HUES48 (cell line): ENCODE measurements around the gene PDGFRB.

Experiments used
- H3K27ac ChIP-seq: one replicate; pipeline ENCODE4 v1.7.0; 2013; ENCODE audit warnings: low read depth, low read length, inconsistent platforms
- H3K27me3 ChIP-seq: 2 replicates; pipeline ENCODE4 v1.6.1; 2013; ENCODE audit warnings: mild to moderate bottlenecking, low read length; ENCODE audit not compliant: control insufficient read depth, insufficient read depth
- H3K36me3 ChIP-seq: 2 replicates; pipeline ENCODE4 v1.6.1; 2013; ENCODE audit warnings: low read length; ENCODE audit not compliant: control insufficient read depth, insufficient read depth
- H3K4me1 ChIP-seq: 2 replicates; pipeline ENCODE4 v1.6.1; 2013; ENCODE audit warnings: mild to moderate bottlenecking, low read length; ENCODE audit not compliant: control insufficient read depth, insufficient read depth
- H3K4me3 ChIP-seq: 2 replicates; pipeline ENCODE4 v1.5.1; 2013; ENCODE audit warnings: mild to moderate bottlenecking, low read depth, low read length
- H3K9ac ChIP-seq: 2 replicates; pipeline ENCODE4 v1.6.1; 2013; ENCODE audit warnings: mild to moderate bottlenecking, low read depth, low read length, moderate library complexity
- H3K9me3 ChIP-seq: 2 replicates; pipeline ENCODE4 v1.6.1; 2013; ENCODE audit warnings: low read length; ENCODE audit not compliant: control insufficient read depth, insufficient read depth

The PDGFRB gene

GRCh38 chr5:150154618-150155128 is 972 bp downstream of the PDGFRB start:
- Histone ChIP-seq H3K9ac (no peak overlapping the region), H3K4me3 (peak overlapping the region; percentile 47; the same call in 1 of the 2 replicates), H3K4me1 (peaks cover 18% of the 10 kb centered on the region), H3K9me3 (no peaks in the 10 kb centered on the region), H3K36me3 (no peaks in the 10 kb centered on the region), H3K27me3 (no peaks in the 10 kb centered on the region), H3K27ac (no peak overlapping the region)

- Histone ChIP-seq H3K9ac (no peak overlapping the region), H3K4me1 (peaks cover 18% of the 10 kb centered on the region), H3K36me3 (no peaks in the 10 kb centered on the region), H3K9me3 (no peaks in the 10 kb centered on the region), H3K27me3 (no peaks in the 10 kb centered on the region), H3K27ac (no peak overlapping the region), H3K4me3 (no peak overlapping the region)
These were observed 1.6 kb downstream of the PDGFRB start for GRCh38 chr5:150153957-150154617.

- H3K9me3 ChIP-seq = no peaks in the 10 kb centered on the region
- H3K4me1 ChIP-seq = peaks cover 18% of the 10 kb centered on the region
- H3K4me3 ChIP-seq = no peak overlapping the region
These were observed 2.2 kb downstream of the PDGFRB start for GRCh38 chr5:150153483-150153882.

GRCh38 chr5:150152636-150153462 is 2.8 kb downstream of the PDGFRB start:
- peaks cover 18% of the 10 kb centered on the region for H3K4me1 ChIP-seq
- no peak overlapping the region for H3K9ac ChIP-seq
- H3K27me3 ChIP-seq = no peaks in the 10 kb centered on the region
- no peaks in the 10 kb centered on the region for H3K36me3 ChIP-seq
- no peaks in the 10 kb centered on the region for H3K9me3 ChIP-seq
- H3K4me3 ChIP-seq = no peak overlapping the region
- no peak overlapping the region for H3K27ac ChIP-seq

More at GRCh38 chr5:150153483-150153882, 2.2 kb downstream of the PDGFRB start:
- Histone ChIP-seq H3K9ac (no peak overlapping the region), H3K27me3 (no peaks in the 10 kb centered on the region), H3K36me3 (no peaks in the 10 kb centered on the region), H3K27ac (no peak overlapping the region)

GRCh38 chr5:150149618-150150017 is 6.0 kb downstream of the PDGFRB start:
- H3K4me3 ChIP-seq = no peak overlapping the region
- peaks cover 12% of the 10 kb centered on the region for H3K4me1 ChIP-seq
- H3K9ac ChIP-seq = no peak overlapping the region
- no peaks in the 10 kb centered on the region for H3K36me3 ChIP-seq
- H3K27ac ChIP-seq = no peak overlapping the region
- H3K27me3 ChIP-seq = no peaks in the 10 kb centered on the region
- no peaks in the 10 kb centered on the region for H3K9me3 ChIP-seq

- peaks cover 17% of the 10 kb centered on the region for H3K4me1 ChIP-seq
- no peak overlapping the region for H3K27ac ChIP-seq
- no peak overlapping the region for H3K4me3 ChIP-seq
These were observed 7.3 kb downstream of the PDGFRB start for GRCh38 chr5:150148117-150148927.

GRCh38 chr5:150147670-150148069 is 8.0 kb downstream of the PDGFRB start:
- no peaks in the 10 kb centered on the region for H3K27me3 ChIP-seq
- H3K4me3 ChIP-seq = no peak overlapping the region
- H3K36me3 ChIP-seq = no peaks in the 10 kb centered on the region
- H3K9me3 ChIP-seq = no peaks in the 10 kb centered on the region
- H3K9ac ChIP-seq = no peak overlapping the region
- H3K27ac ChIP-seq = no peak overlapping the region
- H3K4me1 ChIP-seq = peaks cover 17% of the 10 kb centered on the region

More at GRCh38 chr5:150148117-150148927, 7.3 kb downstream of the PDGFRB start:
- no peaks in the 10 kb centered on the region for H3K9me3 ChIP-seq
- H3K9ac ChIP-seq = no peak overlapping the region
- H3K27me3 ChIP-seq = no peaks in the 10 kb centered on the region
- no peaks in the 10 kb centered on the region for H3K36me3 ChIP-seq

- no peak overlapping the region for H3K4me3 ChIP-seq
- H3K4me1 ChIP-seq = peaks cover 17% of the 10 kb centered on the region
- H3K27me3 ChIP-seq = no peaks in the 10 kb centered on the region
- H3K9me3 ChIP-seq = no peaks in the 10 kb centered on the region
- H3K36me3 ChIP-seq = no peaks in the 10 kb centered on the region
- H3K27ac ChIP-seq = no peak overlapping the region
- H3K9ac ChIP-seq = no peak overlapping the region
These were observed 8.6 kb downstream of the PDGFRB start for GRCh38 chr5:150146862-150147601.

GRCh38 chr5:150146235-150146634 is 9.4 kb downstream of the PDGFRB start:
- no peaks in the 10 kb centered on the region for H3K27me3 ChIP-seq
- no peaks in the 10 kb centered on the region for H3K9me3 ChIP-seq
- H3K9ac ChIP-seq = no peak overlapping the region
- no peak overlapping the region for H3K4me3 ChIP-seq
- no peak overlapping the region for H3K27ac ChIP-seq
- no peaks in the 10 kb centered on the region for H3K36me3 ChIP-seq
- peaks cover 17% of the 10 kb centered on the region for H3K4me1 ChIP-seq

- Histone ChIP-seq H3K9me3 (no peaks in the 10 kb centered on the region), H3K9ac (no peak overlapping the region), H3K36me3 (no peaks in the 10 kb centered on the region), H3K27ac (no peak overlapping the region), H3K4me1 (peaks cover 17% of the 10 kb centered on the region), H3K4me3 (no peak overlapping the region), H3K27me3 (no peaks in the 10 kb centered on the region)
These were observed 10.8 kb downstream of the PDGFRB start for GRCh38 chr5:150144879-150145278.
